AG10803 (cell line): ENCODE measurements around the gene TMOD2.
A peak's percentile ranks its signal among the peaks of the same experiment; 100 is the strongest.

Experiments used
- DNase-seq: peaks from one replicate; pipeline ENCODE4 v3.0.0; 2010; ENCODE audit warnings: low read depth
- H3K4me3 ChIP-seq: 2 replicates; pipeline ENCODE4 v1.5.1; 2011; ENCODE audit warnings: mild to moderate bottlenecking, low read length, control low read depth
- CTCF ChIP-seq: conservative IDR thresholded peaks from 2 replicates; pipeline ENCODE4 v1.5.1; 2011; ENCODE audit warnings: mild to moderate bottlenecking, low read length, control low read depth, inconsistent platforms

TMOD2 gene

GRCh38 chr15:51848811-51849210 lies 97.4 kb downstream of the TMOD2 start:
- H3K4me3 ChIP-seq, result no peak overlapping the region
- TF ChIP-seq CTCF, result no peak
- peak; percentile 34 for DNase-seq

- DNase-seq, result peak; percentile 22
- TF ChIP-seq CTCF, result no peak
- H3K4me3 ChIP-seq, result no peak overlapping the region
Observed at GRCh38 chr15:51849860-51850259, 98.5 kb downstream of the TMOD2 start.

GRCh38 chr15:51853998-51854397 lies 102.6 kb downstream of the TMOD2 start:
- TF ChIP-seq CTCF, result no peak
- H3K4me3 ChIP-seq, result no peak overlapping the region
- peak; percentile 68 for DNase-seq

- no peak overlapping the region for H3K4me3 ChIP-seq
- DNase-seq, result no peak
- TF ChIP-seq CTCF, result no peak
Observed at GRCh38 chr15:51855612-51856011, 104.2 kb downstream of the TMOD2 start.

- no peak overlapping the region for H3K4me3 ChIP-seq
- no peak for TF ChIP-seq CTCF
- no peak for DNase-seq
Observed at GRCh38 chr15:51856714-51857380, 105.5 kb downstream of the TMOD2 start.

GRCh38 chr15:51861557-51862359 lies 110.4 kb downstream of the TMOD2 start:
- TF ChIP-seq CTCF, result no peak
- H3K4me3 ChIP-seq, result no peak overlapping the region
- no peak for DNase-seq

- H3K4me3 ChIP-seq, result no peak overlapping the region
- no peak for DNase-seq
- TF ChIP-seq CTCF, result no peak
Observed at GRCh38 chr15:51863131-51863530, 111.7 kb downstream of the TMOD2 start.
